SK-N-SH (cell line): ENCODE data around the gene BTBD9. TPM values are rescaled to one million over a fixed set of nuclear protein-coding genes. Genes with fewer than 3 reads are reported as not detected.

Source experiments
- CTCF ChIA-PET: fragments of 300-600, 350-600 bp; formaldehyde crosslinking; extraction: SDS; loops from one replicate; lab custom pipeline; 2021; lab: Yijun Ruan, JAX
- POLR2A ChIA-PET: fragments of 350-600 bp; sonication (Branson Sonifier 250); formaldehyde crosslinking; extraction: SDS; loops from one replicate; lab custom pipeline; 2020; ENCODE audit warnings: antibody characterized with exemption, inconsistent platforms; lab: Yijun Ruan, JAX
- DNase-seq: peaks from one replicate; pipeline ENCODE4 v3.0.0; 2012
- H2AFZ ChIP-seq: fragments of 200-600 bp; sonication (generic); 2 replicates; pipeline ENCODE4 v1.8.1; 2016; ENCODE audit warnings: antibody characterized with exemption, mild to moderate bottlenecking, low read depth
- H3F3A ChIP-seq: fragments of 200-600 bp; sonication (generic); replicated peaks from 2 replicates; pipeline ENCODE3; 2016; ENCODE audit warnings: antibody characterized with exemption, mild to moderate bottlenecking; ENCODE audit not compliant: insufficient read depth
- H3K27ac ChIP-seq, 2 experiments: fragments of 200-500 bp in 1 of 2; fragments of 200-600 bp in 1 of 2; sonication (Bioruptor generic) in 1 of 2; sonication (generic), shearing (Covaris generic) in 1 of 2; 2 replicates each; pipeline versions ENCODE4 v1.5.1 to v1.6.1; 2014 to 2016; ENCODE audit warnings: low read depth in 2 of 2, inconsistent platforms in 1 of 2, low read length in 1 of 2, mild to moderate bottlenecking in 1 of 2, mixed read lengths in 1 of 2
- H3K27me3 ChIP-seq: fragments of 200-600 bp; sonication (generic), shearing (Covaris generic); 2 replicates; pipeline ENCODE4 v1.6.1; 2016; ENCODE audit warnings: mixed run types; ENCODE audit not compliant: insufficient read depth
- H3K36me3 ChIP-seq, 2 experiments: fragments of 200-500 bp in 1 of 2; fragments of 200-600 bp in 1 of 2; sonication (Bioruptor generic) in 1 of 2; sonication (generic) in 1 of 2; replicated peaks in 1 of 2; 2 replicates each; pipeline versions ENCODE3 to v1.5.1; 2014 to 2016; ENCODE audit warnings: low read length in 1 of 2, mild to moderate bottlenecking in 1 of 2; ENCODE audit not compliant: insufficient read depth in 2 of 2, control insufficient read depth in 1 of 2
- H3K4me1 ChIP-seq, 2 experiments: fragments of 200-500 bp in 1 of 2; fragments of 200-600 bp in 1 of 2; sonication (Bioruptor generic) in 1 of 2; sonication (generic), shearing (Covaris generic) in 1 of 2; 2 replicates each; pipeline versions ENCODE4 v1.5.1 to v1.6.1; 2014 to 2016; ENCODE audit warnings: low read depth in 1 of 2, low read length in 1 of 2, mixed run types in 1 of 2; ENCODE audit not compliant: insufficient read depth in 2 of 2, control insufficient read depth in 1 of 2
- H3K4me2 ChIP-seq: fragments of 200-600 bp; sonication (generic), shearing (Covaris generic); 2 replicates; pipeline ENCODE4 v1.6.1; 2017; ENCODE audit warnings: mixed run types
- H3K4me3 ChIP-seq, 2 experiments: fragments of 200-500 bp in 1 of 2; fragments of 200-600 bp in 1 of 2; sonication (Bioruptor generic) in 1 of 2; sonication (generic), shearing (Covaris generic) in 1 of 2; 2 replicates each; pipeline versions ENCODE4 v1.5.1 to v1.8.1; 2014 to 2016; ENCODE audit warnings: low read depth in 2 of 2, inconsistent platforms in 1 of 2, low read length in 1 of 2, mild to moderate bottlenecking in 1 of 2, mixed read lengths in 1 of 2, moderate library complexity in 1 of 2
- H3K79me2 ChIP-seq: fragments of 200-600 bp; sonication (generic); 2 replicates; pipeline ENCODE4 v1.8.1; 2017; ENCODE audit warnings: mild to moderate bottlenecking; ENCODE audit not compliant: insufficient read depth
- H3K9ac ChIP-seq: fragments of 200-600 bp; sonication (generic); 2 replicates; pipeline ENCODE4 v1.6.1; 2017; ENCODE audit warnings: mixed run types
- H3K9me2 ChIP-seq: fragments of 200-600 bp; sonication (generic); 2 replicates; pipeline ENCODE4 v1.6.1; 2017; ENCODE audit warnings: mixed run types
- H3K9me3 ChIP-seq: fragments of 200-600 bp; sonication (generic); 2 replicates; pipeline ENCODE4 v1.6.1; 2017; ENCODE audit warnings: mixed run types, mild to moderate bottlenecking, moderate library complexity
- H4K20me1 ChIP-seq: fragments of 200-600 bp; sonication (generic); 2 replicates; pipeline ENCODE4 v1.6.1; 2017; ENCODE audit warnings: mild to moderate bottlenecking, mixed run types; ENCODE audit not compliant: insufficient read depth
- CHD2 ChIP-seq: fragments of 150-350 bp; IDR thresholded peaks from 2 replicates; pipeline ENCODE4 v1.6.1; 2018; ENCODE audit warnings: low read length; ENCODE audit not compliant: partially characterized antibody
- CTCF ChIP-seq: fragments of 200-600 bp; sonication (generic); IDR thresholded peaks from 2 replicates; pipeline ENCODE4 v1.6.1; 2017; ENCODE audit warnings: antibody characterized with exemption, mild to moderate bottlenecking, moderate library complexity
- EZH2phosphoT487 ChIP-seq: fragments of 200-600 bp; sonication (generic); IDR thresholded peaks from 2 replicates; pipeline ENCODE4 v1.6.1; 2017; ENCODE audit warnings: low read depth, mixed run types, mild to moderate bottlenecking, antibody characterized with exemption, moderate library complexity, borderline replicate concordance
- FOXM1 ChIP-seq: IDR thresholded peaks from 2 replicates; pipeline ENCODE4 v1.4.0; 2012; ENCODE audit warnings: low read depth, mild to moderate bottlenecking
- GABPA ChIP-seq: IDR thresholded peaks from 2 replicates; pipeline ENCODE4 v1.4.0; 2012; ENCODE audit warnings: low read depth, mild to moderate bottlenecking
- JUND ChIP-seq: IDR thresholded peaks from 2 replicates; pipeline ENCODE4 v1.4.0; 2012
- MEF2A ChIP-seq: IDR thresholded peaks from 2 replicates; pipeline ENCODE4 v1.4.0; 2012; ENCODE audit warnings: low read depth, borderline replicate concordance
- MXI1 ChIP-seq: IDR thresholded peaks from 2 replicates; pipeline ENCODE4 v1.6.1; 2012; ENCODE audit warnings: mild to moderate bottlenecking, low read depth, low read length, improper control_type of control experiment
- RAD21 ChIP-seq: IDR thresholded peaks from 2 replicates; pipeline ENCODE4 v1.6.1; 2012; ENCODE audit warnings: mild to moderate bottlenecking, low read length
- RCOR1 ChIP-seq: fragments of 150-350 bp; IDR thresholded peaks from 2 replicates; pipeline ENCODE4 v1.6.1; 2017; ENCODE audit warnings: antibody characterized with exemption, low read length
- SMC3 ChIP-seq: IDR thresholded peaks from 2 replicates; pipeline ENCODE4 v1.6.1; 2012; ENCODE audit warnings: low read depth, low read length, improper control_type of control experiment
- TEAD4 ChIP-seq: IDR thresholded peaks from 2 replicates; pipeline ENCODE4 v1.4.0; 2012; ENCODE audit warnings: mild to moderate bottlenecking, borderline replicate concordance; ENCODE audit not compliant: insufficient read depth
- USF2 ChIP-seq: fragments of 150-350 bp; IDR thresholded peaks from 2 replicates; pipeline ENCODE4 v1.6.1; 2017; ENCODE audit warnings: antibody characterized with exemption, low read length, low read depth, borderline replicate concordance
- YY1 ChIP-seq: IDR thresholded peaks from 2 replicates; pipeline ENCODE4 v1.4.0; 2012; ENCODE audit warnings: low read depth, mild to moderate bottlenecking
- WGBS: methylation state at CpG from one replicate; pipeline ENCODE4 v1.1.6; 2017; ENCODE audit warnings: low lambda C conversion rate; 5-methylcytosine and 5-hydroxymethylcytosine counted together
- polyA plus RNA-seq, 3 experiments: library from polyadenylated mRNA; depleted of rRNA; stranded (reverse); fragments of >200 nt; gene quantifications; 2 replicates each; pipeline ENCODE4 v1.2.3, GENCODE V29; 2012
- TF ChIP-seq, protein P1 (sequence below): fragments of 150-350 bp; IDR thresholded peaks from 2 replicates; pipeline ENCODE4 v1.6.1; 2016; ENCODE audit warnings: mild to moderate bottlenecking, low read depth, low read length
- TF ChIP-seq, protein P2 (sequence below): IDR thresholded peaks from 2 replicates; pipeline ENCODE4 v1.4.0; 2012; ENCODE audit warnings: low read depth, borderline replicate concordance
- TF ChIP-seq, protein P3 (sequence below): IDR thresholded peaks from 2 replicates; pipeline ENCODE4 v1.6.1; 2012; ENCODE audit warnings: mild to moderate bottlenecking, low read depth, low read length, moderate library complexity

The BTBD9 gene
- polyA plus RNA-seq, 1 of the 3 experiments (the other 2 are of a cell fraction): 2.2 TPM

- Histone ChIP-seq H3K27ac (no peak overlapping the region), H3K4me3 (no peak overlapping the region), H3K9ac (no peak overlapping the region), H3K79me2 (no peaks in the 10 kb centered on the region), H3K27me3 (no peaks in the 10 kb centered on the region), H3K4me1 (no peaks in the 10 kb centered on the region), H3K36me3 (peaks cover 27 to 35% of the 10 kb centered on the region in 2 experiments), H3K4me2 (no peak overlapping the region), H3F3A (peaks cover 17% of the 10 kb centered on the region), H2AFZ (no peak overlapping the region), H4K20me1 (no peaks in the 10 kb centered on the region), H3K9me2 (no peaks in the 10 kb centered on the region), H3K9me3 (no peaks in the 10 kb centered on the region)
- 83% methylated on average over 9 of the region's 9 CpGs for WGBS
- ChIA-PET CTCF (interaction anchor here (0.7 to 1.4 kb wide), 4 partner anchors 9 to 103 kb away, joined by 3 to 5 read pairs (median 3); no protein-coding TSS in a partner anchor), POLR2A (no interaction called here)
- TF ChIP-seq EZH2phosphoT487 (no peak), RCOR1 (no peak), CHD2 (no peak), MEF2A (no peak), GABPA (no peak), TEAD4 (no peak), JUND (no peak), FOXM1 (no peak), MXI1 (no peak), YY1 (no peak)
- TF ChIP-seq, protein P1, sequence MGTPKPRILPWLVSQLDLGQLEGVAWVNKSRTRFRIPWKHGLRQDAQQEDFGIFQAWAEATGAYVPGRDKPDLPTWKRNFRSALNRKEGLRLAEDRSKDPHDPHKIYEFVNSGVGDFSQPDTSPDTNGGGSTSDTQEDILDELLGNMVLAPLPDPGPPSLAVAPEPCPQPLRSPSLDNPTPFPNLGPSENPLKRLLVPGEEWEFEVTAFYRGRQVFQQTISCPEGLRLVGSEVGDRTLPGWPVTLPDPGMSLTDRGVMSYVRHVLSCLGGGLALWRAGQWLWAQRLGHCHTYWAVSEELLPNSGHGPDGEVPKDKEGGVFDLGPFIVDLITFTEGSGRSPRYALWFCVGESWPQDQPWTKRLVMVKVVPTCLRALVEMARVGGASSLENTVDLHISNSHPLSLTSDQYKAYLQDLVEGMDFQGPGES: no peak
- TF ChIP-seq, protein P2, sequence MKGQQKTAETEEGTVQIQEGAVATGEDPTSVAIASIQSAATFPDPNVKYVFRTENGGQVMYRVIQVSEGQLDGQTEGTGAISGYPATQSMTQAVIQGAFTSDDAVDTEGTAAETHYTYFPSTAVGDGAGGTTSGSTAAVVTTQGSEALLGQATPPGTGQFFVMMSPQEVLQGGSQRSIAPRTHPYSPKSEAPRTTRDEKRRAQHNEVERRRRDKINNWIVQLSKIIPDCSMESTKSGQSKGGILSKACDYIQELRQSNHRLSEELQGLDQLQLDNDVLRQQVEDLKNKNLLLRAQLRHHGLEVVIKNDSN: no peak
- no peak for DNase-seq
Observed at GRCh38 chr6:38673397-38674165, 33.9 kb upstream of the BTBD9 start.

DNA sequence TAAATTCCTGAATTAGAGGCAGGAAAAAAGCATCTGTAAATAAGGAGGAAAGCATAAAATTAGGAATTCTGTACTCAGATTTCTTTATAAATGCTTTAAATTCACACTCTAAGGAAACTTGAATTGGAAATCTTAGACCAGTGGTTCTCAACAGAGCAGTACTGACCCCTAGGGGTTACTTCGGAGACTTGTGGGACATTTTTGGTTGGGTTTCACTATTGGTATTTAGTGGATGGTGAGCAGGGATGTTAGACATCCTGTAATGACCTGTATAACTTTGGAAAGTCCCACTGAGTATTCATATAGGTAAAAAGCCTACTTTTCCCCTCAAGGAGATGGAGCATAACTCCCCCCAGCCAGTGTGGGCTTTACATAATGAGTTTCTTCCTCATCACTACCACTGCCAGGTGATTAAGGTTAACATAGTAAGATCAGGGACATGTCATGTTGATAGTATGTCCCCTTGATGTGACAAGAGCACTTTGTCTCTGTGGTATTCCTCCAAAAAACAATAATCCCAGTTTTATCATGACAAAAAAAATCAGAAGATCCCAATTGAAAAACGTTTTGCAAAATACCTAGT lies 32.2 kb upstream of the BTBD9 start:
- Histone ChIP-seq H3K27me3 (no peaks in the 10 kb centered on the region), H3K9me2 (no peaks in the 10 kb centered on the region), H4K20me1 (no peaks in the 10 kb centered on the region), H3F3A (peaks cover 17% of the 10 kb centered on the region), H2AFZ (no peak overlapping the region), H3K9ac (no peak overlapping the region), H3K9me3 (no peaks in the 10 kb centered on the region)
- TF ChIP-seq SMC3 (peak; percentile 39; the same call in 1 of the 2 replicates), RAD21 (peak; percentile 81), USF2 (no peak), CTCF (peak; percentile 85)
- TF ChIP-seq, protein P3, sequence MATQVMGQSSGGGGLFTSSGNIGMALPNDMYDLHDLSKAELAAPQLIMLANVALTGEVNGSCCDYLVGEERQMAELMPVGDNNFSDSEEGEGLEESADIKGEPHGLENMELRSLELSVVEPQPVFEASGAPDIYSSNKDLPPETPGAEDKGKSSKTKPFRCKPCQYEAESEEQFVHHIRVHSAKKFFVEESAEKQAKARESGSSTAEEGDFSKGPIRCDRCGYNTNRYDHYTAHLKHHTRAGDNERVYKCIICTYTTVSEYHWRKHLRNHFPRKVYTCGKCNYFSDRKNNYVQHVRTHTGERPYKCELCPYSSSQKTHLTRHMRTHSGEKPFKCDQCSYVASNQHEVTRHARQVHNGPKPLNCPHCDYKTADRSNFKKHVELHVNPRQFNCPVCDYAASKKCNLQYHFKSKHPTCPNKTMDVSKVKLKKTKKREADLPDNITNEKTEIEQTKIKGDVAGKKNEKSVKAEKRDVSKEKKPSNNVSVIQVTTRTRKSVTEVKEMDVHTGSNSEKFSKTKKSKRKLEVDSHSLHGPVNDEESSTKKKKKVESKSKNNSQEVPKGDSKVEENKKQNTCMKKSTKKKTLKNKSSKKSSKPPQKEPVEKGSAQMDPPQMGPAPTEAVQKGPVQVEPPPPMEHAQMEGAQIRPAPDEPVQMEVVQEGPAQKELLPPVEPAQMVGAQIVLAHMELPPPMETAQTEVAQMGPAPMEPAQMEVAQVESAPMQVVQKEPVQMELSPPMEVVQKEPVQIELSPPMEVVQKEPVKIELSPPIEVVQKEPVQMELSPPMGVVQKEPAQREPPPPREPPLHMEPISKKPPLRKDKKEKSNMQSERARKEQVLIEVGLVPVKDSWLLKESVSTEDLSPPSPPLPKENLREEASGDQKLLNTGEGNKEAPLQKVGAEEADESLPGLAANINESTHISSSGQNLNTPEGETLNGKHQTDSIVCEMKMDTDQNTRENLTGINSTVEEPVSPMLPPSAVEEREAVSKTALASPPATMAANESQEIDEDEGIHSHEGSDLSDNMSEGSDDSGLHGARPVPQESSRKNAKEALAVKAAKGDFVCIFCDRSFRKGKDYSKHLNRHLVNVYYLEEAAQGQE: no peak
- TF ChIP-seq, all 33 proteins: peak for 3
- Histone ChIP-seq H3K36me3 (peaks cover 23 to 27% of the 10 kb centered on the region in 2 experiments), H3K27ac (no peak overlapping the region), H3K4me3 (no peak overlapping the region), H3K79me2 (no peaks in the 10 kb centered on the region), H3K4me1 (no peaks in the 10 kb centered on the region), H3K4me2 (no peak overlapping the region)
- CTCF ChIA-PET: interaction anchor here (1.2 kb wide), 1 partner anchor 10 kb away, joined by 3 read pairs; no protein-coding TSS in a partner anchor
- WGBS: 3% methylated on average over 2 of the region's 2 CpGs
- POLR2A ChIA-PET: no interaction called here
- DNase-seq: peak; percentile 68
